Frontal cortex (tissue), 4 donors: ENCODE measurements around the gene FBH1. TPM values are rescaled to one million over a fixed set of nuclear protein-coding genes. Genes with fewer than 3 reads are reported as not detected.
A peak's percentile ranks its signal among the peaks of the same experiment; 100 is the strongest.
"Not testable (repeated sequence)": the region's sequence is repeated elsewhere in the genome, so short reads cannot be mapped to it uniquely, and the experiment has no call there.

Experiments
- DNase-seq, 2 donors: peaks; one replicate each; pipeline ENCODE4 v3.0.0; 2012; ENCODE audit warnings: low spot score in 2 of 2
- FAIRE-seq: peaks from 2 replicates; lab custom pipeline; 2012; peaks lifted over from hg19 to GRCh38; lab: Jason Lieb, UNC
- total RNA-seq: library from RNA; depleted of rRNA; stranded (reverse); fragments of >200 nt; gene quantifications from one replicate; pipeline ENCODE4 v1.2.3, GENCODE V29; 2014
- donor health status: control.
- donor health status: control.
- donor health status: control.

FBH1 gene
- total RNA-seq = 35.1 TPM

GRCh38 chr10:5889624-5890451 is at the start of gene FBH1, which contains the start of gene ANKRD16:
TSS of gene FBH1 (plus strand) at chr10:5890243. CDS start at chr10:5890346, 103 bp downstream.
TSS of gene ANKRD16 (minus strand) at chr10:5889893. CDS start at chr10:5889354, 539 bp downstream.
- FAIRE-seq (no peak), DNase-seq (peak; percentile 97 to 99)

- DNase-seq = peak; percentile 36 to 58
- FAIRE-seq = no peak
Measured at GRCh38 chr10:5840314-5841307, 49.4 kb upstream of the FBH1 start.

GRCh38 chr10:5841965-5842364 is 48.1 kb upstream of the FBH1 start:
- FAIRE-seq = no peak
- no peak for DNase-seq

- no peak for FAIRE-seq
Measured at GRCh38 chr10:5843686-5844344, 46.2 kb upstream of the FBH1 start.

GRCh38 chr10:5844345-5845055 is 45.5 kb upstream of the FBH1 start:
- DNase-seq = no peak
- FAIRE-seq = no peak

More at GRCh38 chr10:5843686-5844344, 46.2 kb upstream of the FBH1 start:
- DNase-seq = no peak

GRCh38 chr10:5846667-5847066 is 43.4 kb upstream of the FBH1 start:
- FAIRE-seq, DNase-seq: not testable (repeated sequence)

GRCh38 chr10:5854131-5854475 is 35.9 kb upstream of the FBH1 start:
- no peak for FAIRE-seq
- DNase-seq = no peak

- FAIRE-seq = no peak
- no peak for DNase-seq
Measured at GRCh38 chr10:5855979-5856700, 33.9 kb upstream of the FBH1 start.

GRCh38 chr10:5856701-5857004 is 33.4 kb upstream of the FBH1 start:
- FAIRE-seq (no peak), DNase-seq (no peak)

- DNase-seq (peak in 1 of 2 donors; percentile 53), FAIRE-seq (no peak)
Measured at GRCh38 chr10:5858811-5859210, 31.2 kb upstream of the FBH1 start.

GRCh38 chr10:5860066-5860465 is 30.0 kb upstream of the FBH1 start:
- no peak for FAIRE-seq
- no peak for DNase-seq

GRCh38 chr10:5862360-5862961 is 27.6 kb upstream of the FBH1 start:
- no peak for DNase-seq
- no peak for FAIRE-seq

GRCh38 chr10:5862981-5863685 is 26.9 kb upstream of the FBH1 start:
- not testable (repeated sequence) for FAIRE-seq, DNase-seq

GRCh38 chr10:5866451-5867081 is 23.5 kb upstream of the FBH1 start:
- DNase-seq, FAIRE-seq: not testable (repeated sequence)

GRCh38 chr10:5867091-5867615 is 22.9 kb upstream of the FBH1 start:
- not testable (repeated sequence) for DNase-seq, FAIRE-seq

GRCh38 chr10:5868383-5868782 is 21.7 kb upstream of the FBH1 start:
- DNase-seq, FAIRE-seq: not testable (repeated sequence)

GRCh38 chr10:5869156-5869555 is 20.9 kb upstream of the FBH1 start:
- DNase-seq = no peak
- no peak for FAIRE-seq
